ENCODE results near the gene MAD2L1BP. TPM values are rescaled to one million over a fixed set of nuclear protein-coding genes. Genes with fewer than 3 reads are reported as not detected.

Gene MAD2L1BP
- total RNA-seq, 1 experiment from 2014 or later, result 52.0 TPM

GRCh38 chr6:43624786-43625288 is 10.8 kb upstream of the MAD2L1BP start:
- Histone ChIP-seq H3K4me3 (ENCODE audit: low read depth, low read length, poor library complexity, severe bottlenecking) (no peak overlapping the region), H3K36me3 (ENCODE audit: insufficient read depth, low read length, poor library complexity, severe bottlenecking) (peaks cover 61% of the 10 kb centered on the region), H3K27ac (ENCODE audit: low read depth, low read length, poor library complexity, severe bottlenecking) (no peak overlapping the region), H3K4me1 (ENCODE audit: insufficient read depth, low read length, poor library complexity, severe bottlenecking) (peaks cover 8% of the 10 kb centered on the region), H3K27me3 (replicated peaks; ENCODE audit: insufficient read depth, low read depth, low read length, poor library complexity) (no peaks in the 10 kb centered on the region), H3K9me3 (ENCODE audit: low read depth, low read length, poor library complexity, severe bottlenecking) (no peaks in the 10 kb centered on the region)
- ChIA-PET POLR2A (ENCODE audit: low non-redundant PET) (no interaction called here), CTCF (no interaction called here)
- BruUV-seq (replicated peaks), result no TSS peak
- TF ChIP-seq CTCF (conservative IDR thresholded peaks at IDR 0.05; ENCODE audit: low read depth, low read length) (no peak), EZH2 (IDR thresholded peaks at IDR 0.05; ENCODE audit: borderline replicate concordance, low read depth, low read length, poor library complexity, severe bottlenecking) (no peak)
- intact Hi-C loops (cut with micrococcal nuclease; ENCODE audit: unreplicated experiment), result no loop called here
- no peak for DNase-seq (ENCODE audit: low spot score)

GRCh38 chr6:43625393-43625992 is 10.1 kb upstream of the MAD2L1BP start:
- H3K4me3 ChIP-seq (ENCODE audit: low read depth, low read length, poor library complexity, severe bottlenecking), result no peak overlapping the region
- ChIA-PET CTCF (no interaction called here), POLR2A (ENCODE audit: low non-redundant PET) (no interaction called here)
- no peaks in the 10 kb centered on the region for H3K27me3 ChIP-seq (replicated peaks; ENCODE audit: insufficient read depth, low read depth, low read length, poor library complexity)
- TF ChIP-seq EZH2 (IDR thresholded peaks at IDR 0.05; ENCODE audit: borderline replicate concordance, low read depth, low read length, poor library complexity, severe bottlenecking) (no peak), CTCF (conservative IDR thresholded peaks at IDR 0.05; ENCODE audit: low read depth, low read length) (no peak)
- DNase-seq (ENCODE audit: low spot score), result no peak
- no peaks in the 10 kb centered on the region for H3K9me3 ChIP-seq (ENCODE audit: low read depth, low read length, poor library complexity, severe bottlenecking)
- no peak overlapping the region for H3K27ac ChIP-seq (ENCODE audit: low read depth, low read length, poor library complexity, severe bottlenecking)
- intact Hi-C loops (cut with micrococcal nuclease; ENCODE audit: unreplicated experiment), result no loop called here
- H3K4me1 ChIP-seq (ENCODE audit: insufficient read depth, low read length, poor library complexity, severe bottlenecking), result peaks cover 12% of the 10 kb centered on the region
- peaks cover 57% of the 10 kb centered on the region for H3K36me3 ChIP-seq (ENCODE audit: insufficient read depth, low read length, poor library complexity, severe bottlenecking)
- BruUV-seq (replicated peaks), result no TSS peak

GRCh38 chr6:43627008-43627825 is 8.4 kb upstream of the MAD2L1BP start:
- peak overlapping the region; percentile 71 for H3K27ac ChIP-seq (ENCODE audit: low read depth, low read length, poor library complexity, severe bottlenecking)
- peaks cover 19% of the 10 kb centered on the region for H3K4me1 ChIP-seq (ENCODE audit: insufficient read depth, low read length, poor library complexity, severe bottlenecking)
- H3K36me3 ChIP-seq (ENCODE audit: insufficient read depth, low read length, poor library complexity, severe bottlenecking), result peaks cover 40% of the 10 kb centered on the region
- H3K9me3 ChIP-seq (ENCODE audit: low read depth, low read length, poor library complexity, severe bottlenecking), result no peaks in the 10 kb centered on the region
- intact Hi-C loops (cut with micrococcal nuclease; ENCODE audit: unreplicated experiment), result no loop called here
- POLR2A ChIA-PET (ENCODE audit: low non-redundant PET), result interaction anchor here (0.6 kb wide), 1 partner anchor 486 kb away, joined by 10 read pairs; no protein-coding TSS in a partner anchor
- H3K4me3 ChIP-seq (ENCODE audit: low read depth, low read length, poor library complexity, severe bottlenecking), result peak overlapping the region; percentile 60
- TF ChIP-seq EZH2 (IDR thresholded peaks at IDR 0.05; ENCODE audit: borderline replicate concordance, low read depth, low read length, poor library complexity, severe bottlenecking), result no peak
- no peak for TF ChIP-seq CTCF (conservative IDR thresholded peaks at IDR 0.05; ENCODE audit: low read depth, low read length)
- BruUV-seq (replicated peaks), result no TSS peak
- no peaks in the 10 kb centered on the region for H3K27me3 ChIP-seq (replicated peaks; ENCODE audit: insufficient read depth, low read depth, low read length, poor library complexity)
- CTCF ChIA-PET, result no interaction called here
- peak; percentile 35 for DNase-seq (ENCODE audit: low spot score)
